Adipocyte (in vitro differentiated cells): ENCODE data around the gene CCDC185.

Source experiments
- DNase-seq: peaks from one replicate; pipeline ENCODE4 v3.0.0-alpha.2; 2015; ENCODE audit warnings: low read depth
- H3K27me3 ChIP-seq: replicated peaks from 2 replicates; pipeline ENCODE4 v1.7.0; 2013; ENCODE audit warnings: mild to moderate bottlenecking, low read length, moderate library complexity; ENCODE audit not compliant: control insufficient read depth, insufficient read depth
- H3K36me3 ChIP-seq: 2 replicates; pipeline ENCODE4 v1.7.0; 2013; ENCODE audit warnings: low read length, mild to moderate bottlenecking, moderate library complexity; ENCODE audit not compliant: control insufficient read depth, insufficient read depth, severe bottlenecking
- H3K4me1 ChIP-seq: 2 replicates; pipeline ENCODE4 v1.7.0; 2013; ENCODE audit warnings: mild to moderate bottlenecking, low read length, moderate library complexity; ENCODE audit not compliant: control insufficient read depth, insufficient read depth
- H3K4me3 ChIP-seq: 2 replicates; pipeline ENCODE4 v1.7.0; 2013; ENCODE audit warnings: mild to moderate bottlenecking, low read length, moderate library complexity
- H3K9ac ChIP-seq: 2 replicates; pipeline ENCODE4 v1.7.0; 2013; ENCODE audit warnings: mild to moderate bottlenecking, low read length, moderate library complexity
- H3K9me3 ChIP-seq: 2 replicates; pipeline ENCODE4 v1.7.0; 2013; ENCODE audit warnings: mild to moderate bottlenecking, low read length, moderate library complexity; ENCODE audit not compliant: control insufficient read depth

Gene CCDC185

DNA sequence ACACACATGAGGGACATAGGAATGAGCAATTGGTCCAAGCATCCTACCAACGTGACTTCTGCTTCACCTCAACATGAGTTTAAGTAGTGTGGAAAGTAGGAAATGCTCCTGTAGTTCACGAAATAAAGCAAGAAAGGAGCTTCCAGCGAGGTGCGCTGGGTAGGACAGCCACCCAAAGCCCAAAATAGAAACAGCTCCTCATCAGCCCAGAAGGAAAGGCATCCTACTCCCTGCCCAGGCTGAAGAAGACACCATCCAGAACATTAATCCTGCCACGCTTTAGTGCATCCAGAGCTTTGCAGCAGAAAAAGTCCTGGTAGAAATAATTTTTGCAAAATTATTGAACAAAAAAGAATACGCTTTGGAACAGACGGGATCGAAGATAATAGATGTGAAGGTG lies 25.9 kb downstream of the CCDC185 start:
- H3K36me3 ChIP-seq, result no peaks in the 10 kb centered on the region
- no peak overlapping the region for H3K9ac ChIP-seq
- H3K9me3 ChIP-seq, result no peaks in the 10 kb centered on the region
- no peak for DNase-seq
- H3K27me3 ChIP-seq, result no peaks in the 10 kb centered on the region
- no peak overlapping the region for H3K4me3 ChIP-seq
- peaks cover 7% of the 10 kb centered on the region for H3K4me1 ChIP-seq

DNA sequence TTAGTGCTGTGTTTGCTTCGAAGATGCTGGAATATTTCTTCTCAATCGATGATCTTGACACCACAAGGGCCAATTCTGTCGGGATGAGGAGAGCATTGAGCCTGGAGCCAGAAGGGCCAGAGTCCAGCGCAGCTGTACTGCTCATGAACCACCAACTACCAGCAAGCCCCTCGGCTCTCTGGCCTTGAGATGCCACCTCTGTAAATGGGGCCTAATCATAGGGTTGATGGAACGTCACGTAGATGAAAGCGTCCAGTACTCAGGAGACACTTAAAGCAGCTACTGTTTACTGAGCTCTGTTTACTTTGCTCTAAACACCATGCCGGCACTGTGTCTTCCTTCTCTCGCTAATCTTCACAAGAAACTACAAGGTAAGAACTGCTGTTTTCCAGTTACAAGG lies 26.3 kb downstream of the CCDC185 start:
- no peak overlapping the region for H3K4me3 ChIP-seq
- no peaks in the 10 kb centered on the region for H3K36me3 ChIP-seq
- DNase-seq, result no peak

GRCh38 chr1:223421025-223421424 lies 27.8 kb downstream of the CCDC185 start:
- Histone ChIP-seq H3K27me3 (no peaks in the 10 kb centered on the region), H3K4me1 (peaks cover 26% of the 10 kb centered on the region)

More for the DNA sequence above, 26.3 kb downstream of the CCDC185 start:
- Histone ChIP-seq H3K27me3 (no peaks in the 10 kb centered on the region), H3K4me1 (peaks cover 11% of the 10 kb centered on the region), H3K9me3 (no peaks in the 10 kb centered on the region), H3K9ac (no peak overlapping the region)

DNA sequence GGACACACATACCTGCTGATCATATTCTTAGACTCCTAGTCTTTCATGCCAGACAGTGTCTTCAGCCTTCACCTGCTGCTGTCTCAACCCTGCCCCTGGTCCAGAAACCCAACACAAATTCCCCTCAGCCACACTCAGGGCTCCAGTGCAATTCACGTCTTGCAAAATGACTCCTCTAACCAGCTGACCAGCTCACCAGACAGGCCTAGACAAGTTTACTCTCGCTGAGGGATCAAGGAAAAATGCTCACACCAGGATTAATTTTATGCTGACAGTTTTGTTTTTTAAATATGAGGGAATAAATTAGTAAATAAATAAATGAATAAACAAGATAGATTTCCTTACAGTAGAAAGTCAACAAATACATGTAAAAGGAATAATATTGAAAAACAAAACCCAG lies 28.5 kb downstream of the CCDC185 start:
- no peak overlapping the region for H3K9ac ChIP-seq
- no peaks in the 10 kb centered on the region for H3K9me3 ChIP-seq
- H3K4me1 ChIP-seq, result peaks cover 26% of the 10 kb centered on the region
- DNase-seq, result no peak
- H3K4me3 ChIP-seq, result no peak overlapping the region
- H3K27me3 ChIP-seq, result no peaks in the 10 kb centered on the region
- H3K36me3 ChIP-seq, result no peaks in the 10 kb centered on the region

More at GRCh38 chr1:223421025-223421424, 27.8 kb downstream of the CCDC185 start:
- Histone ChIP-seq H3K36me3 (no peaks in the 10 kb centered on the region), H3K4me3 (no peak overlapping the region), H3K9ac (no peak overlapping the region), H3K9me3 (no peaks in the 10 kb centered on the region)
- no peak for DNase-seq

DNA sequence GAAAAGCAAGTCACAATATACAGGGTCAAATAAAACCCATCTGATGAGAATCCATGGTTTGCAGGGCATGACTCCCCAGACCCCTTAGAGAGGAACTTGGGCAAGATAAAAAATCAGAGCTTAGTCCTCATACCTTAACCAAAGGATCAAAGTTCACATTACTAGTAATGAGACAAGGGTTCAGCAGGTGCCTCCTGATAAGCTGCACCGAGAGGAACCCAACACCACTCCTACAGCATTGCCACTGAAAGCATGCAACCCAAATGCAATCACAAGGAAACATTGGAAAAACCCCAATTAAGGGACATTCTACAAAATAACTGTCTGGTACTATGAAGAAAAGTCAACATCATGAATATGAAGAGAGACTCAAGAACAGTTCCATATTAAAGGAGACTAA lies 29.7 kb downstream of the CCDC185 start:
- Histone ChIP-seq H3K9ac (no peak overlapping the region), H3K27me3 (no peaks in the 10 kb centered on the region), H3K9me3 (no peaks in the 10 kb centered on the region), H3K36me3 (no peaks in the 10 kb centered on the region), H3K4me1 (peaks cover 26% of the 10 kb centered on the region), H3K4me3 (no peak overlapping the region)
- DNase-seq, result no peak

GRCh38 chr1:223423641-223424233 lies 30.5 kb downstream of the CCDC185 start:
- Histone ChIP-seq H3K9ac (no peak overlapping the region), H3K27me3 (no peaks in the 10 kb centered on the region), H3K9me3 (peaks cover 4% of the 10 kb centered on the region), H3K4me3 (no peak overlapping the region), H3K4me1 (peaks cover 26% of the 10 kb centered on the region), H3K36me3 (no peaks in the 10 kb centered on the region)
- no peak for DNase-seq

GRCh38 chr1:223425550-223425949 lies 32.3 kb downstream of the CCDC185 start:
- H3K36me3 ChIP-seq, result no peaks in the 10 kb centered on the region
- no peak overlapping the region for H3K4me3 ChIP-seq
- no peaks in the 10 kb centered on the region for H3K27me3 ChIP-seq
- H3K9me3 ChIP-seq, result peaks cover 4% of the 10 kb centered on the region
- peaks cover 43% of the 10 kb centered on the region for H3K4me1 ChIP-seq
- no peak for DNase-seq
- H3K9ac ChIP-seq, result no peak overlapping the region

DNA sequence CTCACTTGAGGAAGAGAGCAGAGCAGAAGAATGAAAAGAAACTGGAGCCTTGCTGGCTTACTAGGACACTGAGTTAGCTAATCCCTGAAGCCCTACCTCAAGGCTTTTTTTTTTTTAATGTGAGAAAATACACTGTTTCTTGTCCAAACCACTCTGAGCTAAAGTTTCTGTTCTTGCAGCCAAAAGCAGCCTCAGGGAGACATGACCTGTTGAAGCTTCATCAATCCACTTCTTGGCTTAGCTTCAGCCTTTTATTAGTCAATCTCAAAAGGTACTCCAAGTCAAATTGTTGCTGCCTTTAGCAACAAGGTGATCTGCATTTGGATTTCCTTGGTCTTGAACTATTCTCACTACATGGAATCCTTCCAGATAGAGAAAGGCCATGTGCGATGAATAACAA lies 33.7 kb downstream of the CCDC185 start:
- Histone ChIP-seq H3K9me3 (peaks cover 4% of the 10 kb centered on the region), H3K36me3 (no peaks in the 10 kb centered on the region), H3K27me3 (no peaks in the 10 kb centered on the region), H3K4me3 (no peak overlapping the region), H3K4me1 (peaks cover 46% of the 10 kb centered on the region), H3K9ac (no peak overlapping the region)
- no peak for DNase-seq

DNA sequence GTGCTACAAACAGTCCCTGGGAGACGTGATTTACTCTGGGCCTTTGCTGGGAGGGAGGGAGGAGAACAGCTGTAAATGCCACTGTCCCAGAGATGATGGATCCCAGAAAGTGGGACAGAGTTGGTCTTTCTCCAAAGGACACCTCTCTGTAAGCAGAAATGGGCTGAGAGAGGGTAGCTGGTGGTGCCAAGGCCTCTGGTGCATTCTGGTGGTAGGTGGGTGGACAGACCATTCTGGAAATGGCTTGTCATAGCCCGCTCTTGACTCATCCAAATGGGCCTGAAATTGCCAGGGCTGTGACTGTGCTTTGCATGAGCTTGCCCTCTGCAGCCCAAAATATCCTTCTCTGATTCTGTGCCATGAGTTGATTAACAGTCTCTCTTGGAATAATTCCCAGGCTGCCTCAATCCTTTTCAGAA lies 36.1 kb downstream of the CCDC185 start:
- Histone ChIP-seq H3K36me3 (no peaks in the 10 kb centered on the region), H3K9me3 (peaks cover 4% of the 10 kb centered on the region), H3K9ac (no peak overlapping the region), H3K27me3 (no peaks in the 10 kb centered on the region), H3K4me1 (peaks cover 37% of the 10 kb centered on the region), H3K4me3 (no peak overlapping the region)
- peak; percentile 27 for DNase-seq

GRCh38 chr1:223429821-223430220 lies 36.6 kb downstream of the CCDC185 start:
- DNase-seq, result no peak
- peaks cover 32% of the 10 kb centered on the region for H3K4me1 ChIP-seq
- H3K4me3 ChIP-seq, result no peak overlapping the region
- no peaks in the 10 kb centered on the region for H3K27me3 ChIP-seq
- peaks cover 4% of the 10 kb centered on the region for H3K9me3 ChIP-seq
- no peak overlapping the region for H3K9ac ChIP-seq
- H3K36me3 ChIP-seq, result no peaks in the 10 kb centered on the region

GRCh38 chr1:223430236-223430635 lies 37.0 kb downstream of the CCDC185 start:
- no peaks in the 10 kb centered on the region for H3K27me3 ChIP-seq
- no peak overlapping the region for H3K9ac ChIP-seq
- no peak overlapping the region for H3K4me3 ChIP-seq
- H3K9me3 ChIP-seq, result peaks cover 4% of the 10 kb centered on the region
- no peak for DNase-seq
- H3K36me3 ChIP-seq, result no peaks in the 10 kb centered on the region
- peaks cover 28% of the 10 kb centered on the region for H3K4me1 ChIP-seq

GRCh38 chr1:223437151-223437550 lies 43.9 kb downstream of the CCDC185 start:
- H3K36me3 ChIP-seq, result no peaks in the 10 kb centered on the region

More at GRCh38 chr1:223437151-223437550, 43.9 kb downstream of the CCDC185 start:
- H3K4me1 ChIP-seq, result no peaks in the 10 kb centered on the region
- DNase-seq, result no peak
- H3K9ac ChIP-seq, result no peak overlapping the region
- no peak overlapping the region for H3K4me3 ChIP-seq
- peaks cover 15% of the 10 kb centered on the region for H3K27me3 ChIP-seq
- peaks cover 6% of the 10 kb centered on the region for H3K9me3 ChIP-seq
